Measurements from ENCODE around the gene CYB5B.
"Not testable (repeated sequence)": the region's sequence is repeated elsewhere in the genome, so short reads cannot be mapped to it uniquely, and the experiment has no call there.

CYB5B gene

DNA sequence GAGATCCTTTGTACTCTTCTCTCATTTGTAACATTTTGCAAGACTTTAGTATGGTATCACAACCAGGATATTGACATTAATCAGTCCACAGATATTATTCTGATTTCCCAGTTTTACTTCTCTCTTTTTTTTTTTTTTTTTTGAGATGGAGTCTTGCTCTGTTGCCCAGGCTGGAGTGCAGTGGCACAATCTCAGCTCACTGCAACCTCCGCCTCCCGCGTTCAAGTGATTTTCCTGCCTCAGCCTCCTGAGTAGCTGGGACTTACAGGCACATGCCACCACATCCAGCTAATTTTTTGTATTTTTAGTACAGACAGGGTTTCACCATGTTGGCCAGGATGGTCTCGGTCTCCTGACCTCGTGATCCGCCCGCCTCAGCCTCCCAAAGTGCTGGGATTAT, 16.6 kb downstream of the CYB5B start:
- H3K4me1 ChIP-seq (ENCODE audit: control insufficient read depth, insufficient read depth, low read length, poor library complexity, severe bottlenecking); H3K4me3 ChIP-seq (ENCODE audit: insufficient read depth, low read depth, low read length, poor library complexity, severe bottlenecking); H3K27ac ChIP-seq (ENCODE audit: insufficient read depth, low read length, poor library complexity, severe bottlenecking); H3K27me3 ChIP-seq (replicated peaks; ENCODE audit: control insufficient read depth, insufficient read depth, low read length, poor library complexity, severe bottlenecking); H3K36me3 ChIP-seq (ENCODE audit: control insufficient read depth, insufficient read depth, low read length); H3K9me3 ChIP-seq (ENCODE audit: control insufficient read depth, low read length); DNase-seq: not testable (repeated sequence)

DNA sequence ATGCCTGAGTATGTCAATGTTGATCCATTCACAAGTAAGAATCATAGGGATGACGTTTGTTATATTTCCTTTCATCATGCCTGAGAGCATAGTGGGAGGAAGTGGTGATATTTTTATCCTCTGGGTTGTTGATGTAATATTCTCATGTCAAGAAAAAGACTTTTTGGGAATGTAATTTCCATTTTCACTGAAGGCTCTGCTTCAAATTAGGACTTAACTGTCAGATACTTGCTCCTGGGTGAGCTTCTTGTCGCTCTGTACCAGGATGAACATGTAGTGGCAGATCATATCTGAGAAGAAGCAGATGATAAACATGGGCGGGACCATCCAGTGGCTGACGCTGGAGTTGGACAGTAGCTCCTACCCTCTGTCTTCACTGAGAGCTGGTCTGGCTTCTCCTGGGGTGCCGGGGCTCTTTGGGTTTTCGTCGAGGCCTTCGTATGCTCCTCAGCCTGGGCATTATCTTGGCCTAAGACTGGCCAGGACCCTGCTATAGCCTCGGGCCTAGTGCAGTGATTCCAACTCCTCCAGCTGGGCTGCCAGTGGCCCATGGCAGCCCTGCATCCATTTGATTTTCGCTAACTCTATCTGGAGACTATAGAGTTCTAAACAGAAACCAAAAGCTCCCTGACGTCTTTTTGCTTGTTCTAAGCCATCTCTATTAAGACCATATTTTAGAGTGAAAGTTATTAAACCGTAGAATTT, 19.7 kb downstream of the CYB5B start:
- Histone ChIP-seq H3K9me3 (ENCODE audit: control insufficient read depth, low read length) (no peaks in the 10 kb centered on the region), H3K4me3 (ENCODE audit: insufficient read depth, low read depth, low read length, poor library complexity, severe bottlenecking) (peak overlapping the region; percentile 37), H3K4me1 (ENCODE audit: control insufficient read depth, insufficient read depth, low read length, poor library complexity, severe bottlenecking) (peaks cover 5% of the 10 kb centered on the region), H3K27ac (ENCODE audit: insufficient read depth, low read length, poor library complexity, severe bottlenecking) (peak overlapping the region; percentile 60), H3K36me3 (ENCODE audit: control insufficient read depth, insufficient read depth, low read length) (peaks cover 6% of the 10 kb centered on the region), H3K27me3 (replicated peaks; ENCODE audit: control insufficient read depth, insufficient read depth, low read length, poor library complexity, severe bottlenecking) (no peaks in the 10 kb centered on the region)
- DNase-seq: peak in 2 of 3 donors; percentile 4 to 19

DNA sequence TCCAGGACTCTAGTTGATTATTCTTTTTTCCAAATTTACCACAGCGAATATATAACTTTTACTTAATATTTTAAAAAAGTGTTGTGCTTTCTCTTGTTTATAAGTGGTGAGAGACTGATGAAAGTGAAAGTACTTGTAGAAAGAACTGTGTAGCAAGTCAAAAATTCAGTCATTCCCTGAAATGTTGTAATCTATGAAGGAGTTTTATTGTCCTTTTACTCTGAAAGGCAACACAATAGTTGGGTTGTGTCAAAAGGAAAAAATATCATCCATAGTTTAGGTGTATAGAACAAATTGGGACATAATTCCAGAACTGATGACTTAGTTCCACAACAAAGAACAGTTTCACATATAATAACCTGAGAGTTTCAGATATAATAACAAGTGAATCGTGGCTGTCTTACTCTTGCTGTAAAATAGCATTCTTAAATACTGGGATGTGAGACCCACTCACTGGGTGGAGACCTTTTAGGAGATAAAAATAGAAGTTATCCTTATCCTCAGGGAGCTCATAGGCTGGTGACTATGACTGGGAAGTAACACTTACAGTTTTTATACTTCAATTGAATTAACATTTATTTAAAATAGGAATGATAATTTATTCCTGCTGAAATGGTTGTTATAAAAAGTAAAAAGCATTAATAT, 20.6 kb downstream of the CYB5B start:
- H3K27me3 ChIP-seq (replicated peaks; ENCODE audit: control insufficient read depth, insufficient read depth, low read length, poor library complexity, severe bottlenecking): no peaks in the 10 kb centered on the region
- H3K4me1 ChIP-seq (ENCODE audit: control insufficient read depth, insufficient read depth, low read length, poor library complexity, severe bottlenecking): peaks cover 5% of the 10 kb centered on the region
- H3K9me3 ChIP-seq (ENCODE audit: control insufficient read depth, low read length): no peaks in the 10 kb centered on the region
- peaks cover 10% of the 10 kb centered on the region for H3K36me3 ChIP-seq (ENCODE audit: control insufficient read depth, insufficient read depth, low read length)
- peak overlapping the region; percentile 60 for H3K27ac ChIP-seq (ENCODE audit: insufficient read depth, low read length, poor library complexity, severe bottlenecking)
- no peak for DNase-seq
- peak overlapping the region; percentile 37 for H3K4me3 ChIP-seq (ENCODE audit: insufficient read depth, low read depth, low read length, poor library complexity, severe bottlenecking)

DNA sequence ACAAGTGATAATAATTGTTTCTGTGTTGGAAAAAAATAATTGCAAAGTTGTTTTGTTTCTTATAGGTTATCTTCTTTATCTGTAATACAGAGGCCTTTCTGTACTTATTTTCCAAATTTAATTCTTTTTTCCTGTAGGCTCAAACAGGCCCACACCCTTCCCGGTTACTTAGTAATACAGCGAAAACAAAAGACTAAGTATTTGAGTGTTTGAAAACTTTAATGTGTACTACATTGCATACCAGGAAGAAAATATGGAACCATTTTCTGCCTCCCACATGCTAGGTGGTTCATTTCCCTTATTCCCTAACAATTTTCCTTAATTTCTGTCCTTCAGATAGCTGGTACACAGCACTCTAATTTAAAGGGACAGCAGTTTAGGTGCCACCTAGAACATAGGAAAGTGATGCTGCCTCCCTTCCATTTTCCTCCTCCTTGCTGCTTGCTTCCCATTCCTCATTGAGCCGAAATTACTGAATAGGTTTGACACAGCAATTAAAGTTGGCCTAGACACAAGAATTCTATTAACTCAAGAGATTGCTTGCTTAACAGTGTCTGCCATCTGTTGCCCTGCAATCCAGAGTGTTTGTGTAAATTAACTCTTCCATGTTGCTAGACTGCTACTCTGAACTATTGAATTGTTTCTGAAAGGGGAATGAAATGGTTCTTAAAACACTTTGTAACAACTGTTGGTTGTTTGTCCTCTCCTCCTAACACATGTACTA, 24.2 kb downstream of the CYB5B start:
- DNase-seq: no peak
- H3K36me3 ChIP-seq (ENCODE audit: control insufficient read depth, insufficient read depth, low read length): peaks cover 10% of the 10 kb centered on the region
- H3K4me1 ChIP-seq (ENCODE audit: control insufficient read depth, insufficient read depth, low read length, poor library complexity, severe bottlenecking): peaks cover 5% of the 10 kb centered on the region
- no peak overlapping the region for H3K4me3 ChIP-seq (ENCODE audit: insufficient read depth, low read depth, low read length, poor library complexity, severe bottlenecking)
- H3K27me3 ChIP-seq (replicated peaks; ENCODE audit: control insufficient read depth, insufficient read depth, low read length, poor library complexity, severe bottlenecking): no peaks in the 10 kb centered on the region
- H3K27ac ChIP-seq (ENCODE audit: insufficient read depth, low read length, poor library complexity, severe bottlenecking): no peak overlapping the region
- H3K9me3 ChIP-seq (ENCODE audit: control insufficient read depth, low read length): no peaks in the 10 kb centered on the region

DNA sequence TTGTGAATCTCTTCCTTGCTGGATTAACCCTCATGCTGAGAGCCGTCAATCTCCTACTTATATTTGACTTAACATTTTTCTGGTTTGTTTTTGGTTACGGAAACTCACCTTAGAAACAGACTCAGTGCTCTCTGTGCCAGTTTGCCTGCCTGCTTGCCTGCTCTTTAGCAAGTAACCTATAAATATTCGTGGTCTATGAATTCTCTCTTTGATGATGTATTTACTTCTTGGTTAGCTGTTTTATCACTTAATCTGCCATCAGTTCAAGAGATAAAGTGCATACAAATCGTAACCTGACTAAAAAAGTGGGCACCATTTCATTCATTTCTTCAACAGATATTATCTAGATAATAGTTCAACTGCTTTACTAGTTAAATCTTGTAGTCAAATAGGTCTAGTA, 26.7 kb downstream of the CYB5B start:
- H3K36me3 ChIP-seq (ENCODE audit: control insufficient read depth, insufficient read depth, low read length): peaks cover 10% of the 10 kb centered on the region
- DNase-seq: no peak
- H3K4me1 ChIP-seq (ENCODE audit: control insufficient read depth, insufficient read depth, low read length, poor library complexity, severe bottlenecking): no peaks in the 10 kb centered on the region

DNA sequence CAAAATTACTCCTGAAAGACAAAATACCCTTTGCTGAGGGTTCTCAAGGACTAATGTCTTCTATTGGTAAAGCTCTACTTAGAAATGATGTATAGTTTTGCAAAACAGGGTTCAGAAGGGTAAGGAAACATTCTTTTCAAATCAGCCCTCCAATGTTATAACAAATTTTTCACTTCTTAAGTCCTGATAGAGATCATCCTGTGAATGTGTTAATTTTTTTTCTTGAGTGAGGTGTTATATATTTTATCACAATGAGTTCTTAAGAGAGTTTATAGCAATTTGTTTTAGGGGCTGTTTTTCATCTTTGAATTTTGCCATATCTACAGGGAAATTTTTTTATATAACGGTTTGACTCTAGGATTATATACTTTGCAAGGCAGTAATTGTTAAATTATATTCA, 29.5 kb downstream of the CYB5B start:
- no peak for DNase-seq
- Histone ChIP-seq H3K4me3 (ENCODE audit: insufficient read depth, low read depth, low read length, poor library complexity, severe bottlenecking) (no peak overlapping the region), H3K4me1 (ENCODE audit: control insufficient read depth, insufficient read depth, low read length, poor library complexity, severe bottlenecking) (no peaks in the 10 kb centered on the region), H3K36me3 (ENCODE audit: control insufficient read depth, insufficient read depth, low read length) (peaks cover 5% of the 10 kb centered on the region), H3K27me3 (replicated peaks; ENCODE audit: control insufficient read depth, insufficient read depth, low read length, poor library complexity, severe bottlenecking) (no peaks in the 10 kb centered on the region), H3K27ac (ENCODE audit: insufficient read depth, low read length, poor library complexity, severe bottlenecking) (no peak overlapping the region), H3K9me3 (ENCODE audit: control insufficient read depth, low read length) (no peaks in the 10 kb centered on the region)

More for the DNA sequence above, 26.7 kb downstream of the CYB5B start:
- Histone ChIP-seq H3K4me3 (ENCODE audit: insufficient read depth, low read depth, low read length, poor library complexity, severe bottlenecking) (no peak overlapping the region), H3K27ac (ENCODE audit: insufficient read depth, low read length, poor library complexity, severe bottlenecking) (no peak overlapping the region), H3K27me3 (replicated peaks; ENCODE audit: control insufficient read depth, insufficient read depth, low read length, poor library complexity, severe bottlenecking) (no peaks in the 10 kb centered on the region), H3K9me3 (ENCODE audit: control insufficient read depth, low read length) (no peaks in the 10 kb centered on the region)

DNA sequence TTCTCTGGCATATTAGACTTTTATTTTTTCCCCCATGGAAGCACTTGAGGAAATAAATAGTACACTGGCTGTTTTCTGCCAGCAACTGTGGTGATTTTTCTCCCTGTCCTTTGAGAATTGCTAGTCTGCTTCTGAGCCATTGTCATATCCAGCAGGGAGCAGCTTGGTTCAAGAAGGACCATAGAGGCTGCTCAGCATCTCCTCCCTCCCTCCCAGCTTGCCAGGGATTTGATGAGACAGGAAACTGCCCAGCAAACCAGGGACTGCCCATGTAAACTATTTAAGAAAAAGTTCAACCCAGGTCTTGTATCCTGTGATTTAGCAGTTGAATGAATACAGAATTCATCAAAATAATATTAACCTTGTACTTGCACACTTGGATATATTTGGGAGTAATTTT, 39.5 kb downstream of the CYB5B start:
- Histone ChIP-seq H3K27ac (ENCODE audit: insufficient read depth, low read length, poor library complexity, severe bottlenecking) (no peak overlapping the region), H3K4me1 (ENCODE audit: control insufficient read depth, insufficient read depth, low read length, poor library complexity, severe bottlenecking) (peaks cover 14% of the 10 kb centered on the region), H3K9me3 (ENCODE audit: control insufficient read depth, low read length) (no peaks in the 10 kb centered on the region), H3K36me3 (ENCODE audit: control insufficient read depth, insufficient read depth, low read length) (peaks cover 4% of the 10 kb centered on the region), H3K4me3 (ENCODE audit: insufficient read depth, low read depth, low read length, poor library complexity, severe bottlenecking) (no peak overlapping the region), H3K27me3 (replicated peaks; ENCODE audit: control insufficient read depth, insufficient read depth, low read length, poor library complexity, severe bottlenecking) (no peaks in the 10 kb centered on the region)
- no peak for DNase-seq

DNA sequence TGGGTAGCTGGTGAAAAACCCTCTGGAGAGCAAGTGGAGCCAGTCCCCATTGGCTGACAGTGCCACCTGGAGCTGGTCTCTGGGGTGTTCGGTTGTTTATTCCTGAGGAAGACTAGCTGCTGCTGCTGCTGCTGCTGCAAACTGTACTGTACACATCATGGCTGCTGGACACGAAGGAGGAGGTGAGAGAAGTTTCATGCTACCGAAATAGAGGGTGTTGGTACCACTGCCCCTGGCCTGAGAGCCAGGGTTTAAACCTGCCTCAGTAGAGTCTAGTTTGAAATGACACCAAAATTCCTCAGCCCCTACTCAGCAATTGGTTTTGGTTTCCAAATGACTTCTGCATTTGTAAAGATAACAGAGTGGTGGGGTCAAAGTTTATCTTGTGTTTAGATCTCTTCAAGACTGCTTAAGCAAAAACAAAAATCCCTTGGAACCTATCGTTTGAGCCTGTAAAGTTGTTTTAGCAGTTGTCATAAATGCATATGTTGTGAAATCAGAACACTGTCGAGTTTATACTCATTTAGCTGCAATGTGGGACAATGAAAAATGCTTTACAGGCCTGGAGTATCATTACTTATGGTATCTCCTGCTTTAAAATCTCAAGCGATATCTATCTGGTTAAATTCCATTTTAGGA, 40.8 kb downstream of the CYB5B start:
- Histone ChIP-seq H3K9me3 (ENCODE audit: control insufficient read depth, low read length) (no peaks in the 10 kb centered on the region), H3K36me3 (ENCODE audit: control insufficient read depth, insufficient read depth, low read length) (no peaks in the 10 kb centered on the region), H3K4me3 (ENCODE audit: insufficient read depth, low read depth, low read length, poor library complexity, severe bottlenecking) (no peak overlapping the region), H3K27me3 (replicated peaks; ENCODE audit: control insufficient read depth, insufficient read depth, low read length, poor library complexity, severe bottlenecking) (no peaks in the 10 kb centered on the region), H3K27ac (ENCODE audit: insufficient read depth, low read length, poor library complexity, severe bottlenecking) (peak overlapping the region; percentile 30), H3K4me1 (ENCODE audit: control insufficient read depth, insufficient read depth, low read length, poor library complexity, severe bottlenecking) (peaks cover 19% of the 10 kb centered on the region)
- DNase-seq: peak in 2 of 3 donors; percentile 9 to 13

DNA sequence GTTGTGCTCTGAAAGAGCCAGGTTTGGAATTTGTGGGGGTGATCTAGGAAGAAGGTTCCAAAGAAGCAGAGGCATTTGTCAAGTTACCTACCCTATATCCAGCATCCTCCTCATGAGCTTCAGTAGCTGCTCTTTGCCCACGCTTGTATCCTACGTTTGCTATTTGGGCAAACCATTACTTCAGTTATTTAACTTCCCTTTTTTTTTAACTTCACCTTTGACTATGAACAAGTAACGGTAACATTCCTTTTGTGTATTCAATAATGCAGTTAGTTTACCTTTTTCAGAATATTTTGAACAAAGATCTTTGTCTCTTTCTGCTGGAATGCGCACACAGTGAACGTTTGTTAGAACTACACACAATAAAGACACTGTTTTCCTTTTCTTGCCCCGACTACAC, 41.5 kb downstream of the CYB5B start:
- Histone ChIP-seq H3K27ac (ENCODE audit: insufficient read depth, low read length, poor library complexity, severe bottlenecking) (no peak overlapping the region), H3K27me3 (replicated peaks; ENCODE audit: control insufficient read depth, insufficient read depth, low read length, poor library complexity, severe bottlenecking) (no peaks in the 10 kb centered on the region)

More for the DNA sequence above, 41.5 kb downstream of the CYB5B start:
- no peak for DNase-seq
- Histone ChIP-seq H3K4me1 (ENCODE audit: control insufficient read depth, insufficient read depth, low read length, poor library complexity, severe bottlenecking) (peaks cover 19% of the 10 kb centered on the region), H3K9me3 (ENCODE audit: control insufficient read depth, low read length) (no peaks in the 10 kb centered on the region), H3K4me3 (ENCODE audit: insufficient read depth, low read depth, low read length, poor library complexity, severe bottlenecking) (no peak overlapping the region), H3K36me3 (ENCODE audit: control insufficient read depth, insufficient read depth, low read length) (no peaks in the 10 kb centered on the region)
